GF-D8 (cell line): ENCODE data around the gene NRXN2.

ENCODE experiments used
- DNase-seq: peaks from one replicate; lab custom pipeline; 2025; lab: John Stamatoyannopoulos, UW

NRXN2 gene

GRCh38 chr11:64723117-64723906 lies at the start of gene NRXN2:
Gene NRXN2, minus strand, starts transcription at chr11:64723197. Its CDS starts 9,498 bp downstream, at chr11:64713699.
- no peak for DNase-seq

GRCh38 chr11:64772303-64773018 lies 49.5 kb upstream of the NRXN2 start:
- peak; percentile 50 for DNase-seq

- DNase-seq = no peak
Measured at GRCh38 chr11:64771861-64772260, 48.9 kb upstream of the NRXN2 start.

GRCh38 chr11:64770120-64770519 lies 47.1 kb upstream of the NRXN2 start:
- no peak for DNase-seq

GRCh38 chr11:64769283-64769682 lies 46.3 kb upstream of the NRXN2 start:
- no peak for DNase-seq

- no peak for DNase-seq
Measured at GRCh38 chr11:64768300-64768694, 45.3 kb upstream of the NRXN2 start.

- DNase-seq = no peak
Measured at GRCh38 chr11:64767344-64768299, 44.6 kb upstream of the NRXN2 start.

- no peak for DNase-seq
Measured at GRCh38 chr11:64766881-64767280, 43.9 kb upstream of the NRXN2 start.

GRCh38 chr11:64765851-64766665 lies 43.1 kb upstream of the NRXN2 start:
- DNase-seq = no peak

- DNase-seq = no peak
Measured at GRCh38 chr11:64765291-64765850, 42.4 kb upstream of the NRXN2 start.

- DNase-seq = no peak
Measured at GRCh38 chr11:64764753-64765152, 41.8 kb upstream of the NRXN2 start.

GRCh38 chr11:64764040-64764611 lies 41.1 kb upstream of the NRXN2 start:
- no peak for DNase-seq

- DNase-seq = no peak
Measured at GRCh38 chr11:64763526-64764039, 40.6 kb upstream of the NRXN2 start.

- no peak for DNase-seq
Measured at GRCh38 chr11:64762674-64763525, 39.9 kb upstream of the NRXN2 start.

GRCh38 chr11:64762277-64762673 lies 39.3 kb upstream of the NRXN2 start:
- no peak for DNase-seq

GRCh38 chr11:64760759-64761420 lies 37.9 kb upstream of the NRXN2 start:
- DNase-seq = no peak

GRCh38 chr11:64759722-64760719 lies 37.0 kb upstream of the NRXN2 start, which contains the start of gene PYGM:
Gene PYGM, minus strand, starts transcription at chr11:64759974. Its CDS starts 76 bp downstream, at chr11:64759898.
- no peak for DNase-seq
